GM21723 (cell line): ENCODE results near the gene CPB1.
A peak's percentile ranks its signal among the peaks of the same experiment; 100 is the strongest.

Experiments
- ATAC-seq: cut with Tn5 transposase; IDR thresholded peaks from one replicate; pipeline ENCODE4 v1.9.1; 2021; ENCODE audit warnings: mild to moderate bottlenecking, moderate library complexity; ENCODE audit not compliant: unreplicated experiment

CPB1 gene

DNA sequence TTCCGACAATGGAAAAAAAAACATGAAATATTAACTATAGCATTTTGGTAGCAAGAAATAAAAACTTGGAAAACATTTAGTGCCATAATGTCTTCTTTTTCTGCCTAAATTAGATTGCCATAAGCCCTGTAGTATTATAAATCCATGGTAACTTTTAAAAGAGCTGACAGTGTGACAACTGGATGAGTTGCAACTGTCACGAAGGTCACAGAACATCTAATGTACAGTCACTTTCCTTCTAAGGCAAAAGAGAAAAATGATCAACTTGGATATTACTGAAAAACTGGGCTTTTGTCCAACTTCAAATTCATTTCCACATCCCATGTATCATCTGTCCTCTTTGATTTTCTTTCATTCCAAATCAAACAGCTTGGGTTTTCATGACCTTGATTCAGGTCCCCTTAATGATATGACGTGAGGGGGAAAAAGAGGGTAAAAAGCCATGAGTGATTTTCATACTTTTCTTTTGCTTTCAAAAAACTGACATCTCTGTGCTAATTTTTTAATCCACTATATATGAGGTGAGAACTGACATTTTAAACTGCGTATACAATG is 602 bp downstream of the CPB1 start:
- no peak for ATAC-seq

DNA sequence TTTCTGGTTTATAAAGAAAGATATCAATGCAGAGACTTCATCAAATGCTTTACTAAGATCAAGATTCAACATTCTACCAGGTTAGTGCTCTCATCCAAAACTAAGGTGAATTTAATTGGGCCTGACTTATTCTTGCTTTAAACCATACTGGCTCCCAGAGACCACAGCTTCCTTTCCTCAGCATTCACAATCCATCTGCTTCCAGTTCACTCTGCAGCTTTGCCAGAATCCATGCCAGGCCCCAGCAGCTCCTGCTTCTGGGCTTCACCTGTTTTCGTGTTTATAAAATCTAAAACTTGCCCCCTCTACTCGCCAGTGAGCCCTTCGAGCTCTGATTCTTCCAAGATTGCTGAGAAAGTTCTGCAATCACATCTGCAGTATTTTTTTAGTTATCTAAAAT is 2.3 kb downstream of the CPB1 start:
- ATAC-seq, result no peak

DNA sequence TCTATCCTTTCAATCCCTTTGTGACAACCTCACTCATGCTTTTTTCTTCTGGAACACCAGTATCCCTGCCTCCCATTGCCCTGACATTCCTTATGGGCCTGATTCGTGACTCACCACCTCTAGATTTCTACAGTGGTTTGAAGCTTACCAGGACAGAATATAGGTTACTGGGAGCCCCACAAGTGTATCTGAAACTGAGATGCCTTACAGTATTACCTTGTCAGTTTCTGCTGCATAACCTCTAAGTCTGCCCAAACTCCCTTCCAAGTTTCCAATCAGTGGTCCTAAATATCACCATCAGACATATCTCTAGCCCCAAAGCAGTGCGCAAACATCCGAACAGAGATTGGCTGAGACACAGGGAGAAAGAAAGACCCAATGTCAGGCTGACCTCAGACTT is 5.6 kb downstream of the CPB1 start:
- no peak for ATAC-seq

DNA sequence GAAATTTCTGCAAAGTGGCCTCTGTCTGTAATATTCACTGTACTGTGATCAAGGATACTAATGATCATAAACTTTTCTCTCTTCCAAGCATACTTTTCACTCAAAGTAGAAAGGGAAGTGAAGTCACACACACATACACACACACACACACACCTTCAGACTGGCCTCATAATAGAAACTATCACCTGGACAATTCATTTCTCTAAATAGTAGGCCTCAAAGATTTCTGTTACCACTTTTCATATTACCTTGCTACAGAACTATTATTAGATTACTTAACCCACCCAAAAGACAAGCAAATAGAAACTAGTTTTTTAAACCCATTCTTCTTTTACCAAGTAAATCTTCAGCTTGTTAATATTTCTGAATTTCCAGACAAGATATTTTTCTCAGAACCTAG is 12.2 kb downstream of the CPB1 start:
- ATAC-seq, result peak; percentile 83

DNA sequence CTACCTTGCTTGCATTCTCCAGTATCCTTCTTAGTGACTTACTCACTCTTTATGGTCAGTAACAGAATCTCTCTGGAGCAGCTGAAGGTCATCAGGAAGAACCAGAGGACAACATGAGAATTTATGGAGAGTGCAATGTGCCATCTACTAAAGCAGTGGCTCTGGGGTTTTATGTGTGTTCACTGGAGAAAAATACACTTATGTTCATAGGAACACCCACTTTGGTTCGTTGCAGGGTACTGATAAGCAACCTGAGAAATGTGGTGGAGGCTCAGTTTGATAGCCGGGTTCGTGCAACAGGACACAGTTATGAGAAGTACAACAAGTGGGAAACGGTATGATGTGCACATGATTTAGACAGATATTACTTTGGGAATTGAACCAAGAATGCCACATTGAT is 12.8 kb downstream of the CPB1 start:
- no peak for ATAC-seq

DNA sequence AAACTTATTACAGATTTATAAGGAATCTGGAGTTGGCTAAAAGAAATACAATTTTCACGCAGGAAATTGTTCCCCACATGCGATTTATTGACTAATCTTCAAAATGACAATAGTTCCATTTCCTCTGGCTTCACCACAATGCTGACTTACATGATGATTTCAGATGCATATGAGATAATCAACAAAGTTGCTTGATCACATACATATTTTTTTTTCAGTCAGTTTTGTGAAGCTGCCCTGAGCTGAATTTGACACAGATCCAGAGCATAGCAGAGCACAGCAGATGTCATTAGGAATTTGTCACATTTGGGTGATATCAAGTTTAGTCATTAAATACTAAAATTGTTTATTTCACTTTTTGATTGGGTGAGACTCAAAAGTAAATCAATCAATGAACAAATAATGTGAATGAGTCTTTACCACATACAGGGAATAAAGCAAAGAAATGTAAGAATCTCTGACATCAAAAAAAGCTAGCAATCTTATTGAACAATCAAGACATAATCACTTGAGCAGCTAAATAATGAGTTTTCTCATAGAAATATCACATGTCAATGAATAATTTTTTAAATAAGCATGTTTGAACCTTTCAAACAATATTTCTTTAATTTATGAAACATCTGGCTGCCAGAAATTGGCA is 18.3 kb downstream of the CPB1 start:
- ATAC-seq, result no peak

DNA sequence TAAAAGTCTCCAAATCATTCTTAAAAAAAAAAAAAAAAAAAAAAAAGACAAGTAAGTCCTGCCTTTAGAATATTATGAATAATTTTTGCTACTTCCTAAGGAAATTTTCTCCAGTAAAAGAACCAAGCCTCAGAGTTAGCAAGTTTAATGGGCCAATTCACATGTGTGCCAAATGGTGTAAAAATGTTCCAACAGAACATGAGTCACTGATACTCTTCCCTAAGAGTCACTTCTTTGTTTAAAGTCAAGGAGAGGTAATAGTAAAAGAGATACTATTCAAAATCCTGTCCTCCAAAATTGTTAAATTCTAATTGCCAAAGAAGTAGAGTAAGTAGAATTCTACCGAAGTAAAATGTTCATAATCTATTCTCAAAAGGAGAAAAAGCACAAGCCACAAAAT is 19.7 kb downstream of the CPB1 start:
- ATAC-seq, result no peak

DNA sequence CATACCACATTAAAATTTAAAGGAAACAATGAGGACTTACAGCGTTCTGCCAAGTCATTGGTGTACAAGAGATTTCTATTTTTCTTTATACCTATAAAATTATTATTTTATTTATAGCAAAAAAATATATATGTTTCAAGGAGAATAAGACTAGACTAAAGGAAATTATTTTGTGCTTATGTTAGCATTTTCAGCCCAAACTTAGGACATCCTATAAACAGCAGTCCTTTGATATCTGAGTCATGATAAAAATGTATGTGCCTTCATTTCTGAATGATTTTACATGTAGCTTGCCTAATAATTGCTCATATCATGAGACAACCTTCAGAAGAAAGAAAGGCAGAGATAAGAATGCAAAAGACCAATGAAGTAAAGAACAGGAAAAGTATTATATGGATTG is 20.8 kb downstream of the CPB1 start:
- no peak for ATAC-seq

DNA sequence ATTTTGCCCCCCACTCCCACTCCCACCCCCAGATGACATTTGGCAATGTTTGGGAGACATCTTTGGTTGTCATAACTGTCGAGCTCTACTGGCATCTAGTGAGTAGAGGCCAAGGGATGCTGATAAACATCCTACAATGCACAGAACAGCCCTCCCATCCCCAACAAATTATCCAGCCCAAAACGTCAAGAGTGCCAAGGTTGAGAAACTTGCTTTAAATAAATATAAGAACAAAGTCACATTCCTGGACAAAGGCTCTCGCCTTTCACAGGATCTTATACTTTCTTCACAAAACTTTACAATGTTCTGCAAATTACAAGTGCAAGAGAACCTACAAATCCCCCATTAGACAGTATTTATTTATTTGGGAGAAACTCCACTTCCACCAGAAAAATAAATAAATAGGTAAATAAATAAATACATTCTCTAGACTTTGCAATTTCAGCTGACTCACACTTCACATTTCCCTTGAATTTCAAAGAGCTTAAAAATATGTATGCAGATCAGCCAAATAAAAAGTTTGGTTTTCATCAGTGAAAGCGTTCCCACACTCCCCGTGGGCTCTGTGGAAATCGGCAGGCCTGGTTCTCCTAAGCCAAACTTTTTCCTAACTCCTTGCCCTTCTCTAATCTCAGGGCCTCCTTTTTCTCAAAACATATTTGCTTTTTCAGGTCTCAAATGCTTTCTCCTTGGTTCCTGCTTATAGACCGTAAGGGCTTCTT is 24.8 kb downstream of the CPB1 start:
- no peak for ATAC-seq

DNA sequence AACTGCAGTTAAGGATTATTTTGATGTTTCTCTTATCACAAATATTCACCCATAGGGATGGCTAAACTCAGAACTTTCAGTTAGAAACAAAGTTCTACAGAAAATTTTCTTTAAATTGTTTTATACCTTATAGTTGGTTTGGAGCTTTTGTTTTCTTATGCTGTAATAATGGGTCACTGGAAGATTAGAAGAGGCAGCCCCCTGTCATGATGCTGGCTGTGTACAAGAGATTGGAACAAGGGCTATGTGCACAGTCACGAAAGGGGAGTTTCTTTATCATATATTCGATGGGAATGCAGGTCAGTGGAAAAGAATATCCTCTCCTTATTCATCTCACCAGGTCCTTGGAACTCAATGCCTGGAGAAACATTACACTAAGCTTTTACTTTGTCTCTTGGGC is 25.5 kb downstream of the CPB1 start:
- no peak for ATAC-seq

DNA sequence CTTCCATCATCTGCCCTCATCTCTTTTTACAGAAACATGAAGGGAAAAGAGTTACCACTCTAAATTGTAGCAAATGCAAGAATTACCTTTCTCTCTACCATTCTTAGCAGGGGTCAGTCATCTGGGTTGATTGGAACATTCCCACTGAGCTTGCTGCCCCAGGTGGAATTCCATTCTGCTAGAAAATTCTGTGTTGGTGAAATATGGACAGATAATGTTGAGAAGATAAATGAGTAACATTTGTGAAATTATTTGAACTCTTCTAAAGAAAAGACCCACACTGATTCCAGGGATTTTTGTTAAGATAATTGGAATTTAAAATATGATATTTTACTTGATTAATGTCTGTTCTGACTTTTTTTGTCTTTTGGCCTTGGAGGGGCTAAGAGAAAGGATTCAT is 26.4 kb downstream of the CPB1 start:
- no peak for ATAC-seq

DNA sequence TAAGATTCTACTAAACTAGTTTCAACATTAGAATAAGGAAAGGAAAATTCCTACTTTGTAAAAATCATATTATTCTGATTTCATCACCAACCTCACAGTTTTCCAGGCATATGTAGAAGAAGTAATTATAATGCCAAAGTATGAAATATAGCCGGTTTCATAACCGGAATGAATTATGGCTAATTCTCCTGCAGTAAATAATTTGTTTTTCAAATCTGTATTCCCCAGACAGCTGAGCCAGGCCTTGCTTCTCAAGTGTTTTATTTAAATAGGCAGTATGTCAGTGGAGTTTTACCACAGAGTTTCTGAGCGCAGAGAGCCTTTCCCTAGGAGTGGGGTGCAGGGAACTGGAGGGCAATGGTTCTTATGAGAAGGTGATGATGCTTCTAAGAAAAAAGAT is 28.8 kb downstream of the CPB1 start:
- ATAC-seq, result no peak

DNA sequence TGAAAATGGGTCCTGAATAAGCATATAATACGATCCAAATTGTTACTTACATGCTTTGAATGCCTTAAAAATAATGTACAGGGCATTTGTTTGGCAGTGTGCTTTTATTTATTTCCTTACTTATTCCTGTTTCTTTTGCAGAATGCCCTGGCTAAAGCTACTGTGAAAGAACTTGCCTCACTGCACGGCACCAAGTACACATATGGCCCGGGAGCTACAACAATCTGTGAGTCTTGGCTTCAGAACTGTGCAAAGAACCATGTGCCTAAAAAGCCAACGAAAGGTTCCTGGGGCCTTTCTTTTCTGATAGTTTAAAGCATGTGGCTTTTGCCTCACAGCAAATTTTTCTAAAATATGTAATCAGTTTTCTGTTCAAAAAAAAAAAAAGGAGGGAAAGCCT is 29.7 kb downstream of the CPB1 start:
- no peak for ATAC-seq

DNA sequence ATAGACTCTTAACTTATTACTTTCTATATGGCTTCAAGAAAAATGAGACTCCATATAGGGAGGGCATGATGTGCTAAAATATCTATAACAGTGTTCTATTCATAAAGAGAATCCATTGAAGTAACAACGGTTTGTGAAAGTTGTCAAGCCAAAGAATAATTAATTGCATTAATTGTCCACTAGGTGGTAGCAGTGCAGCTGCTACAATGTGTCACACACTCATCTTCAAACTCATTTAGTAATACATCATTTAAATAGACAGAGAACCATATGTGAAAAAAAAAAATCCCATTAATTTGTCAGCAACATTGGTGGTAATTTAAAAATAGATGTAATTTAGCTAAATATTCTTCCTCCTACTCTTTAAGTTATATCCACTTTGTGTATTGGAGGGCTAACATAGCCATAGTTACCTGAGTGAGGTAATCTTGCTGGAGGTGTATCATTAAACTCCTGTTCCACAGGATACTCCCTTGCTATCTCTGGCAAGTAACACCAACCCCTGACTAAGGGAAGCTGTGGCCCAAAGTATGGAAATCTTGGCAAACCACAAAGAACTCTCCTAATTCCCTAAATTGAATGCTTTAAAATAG is 33.8 kb downstream of the CPB1 start:
- ATAC-seq, result peak; percentile 86

DNA sequence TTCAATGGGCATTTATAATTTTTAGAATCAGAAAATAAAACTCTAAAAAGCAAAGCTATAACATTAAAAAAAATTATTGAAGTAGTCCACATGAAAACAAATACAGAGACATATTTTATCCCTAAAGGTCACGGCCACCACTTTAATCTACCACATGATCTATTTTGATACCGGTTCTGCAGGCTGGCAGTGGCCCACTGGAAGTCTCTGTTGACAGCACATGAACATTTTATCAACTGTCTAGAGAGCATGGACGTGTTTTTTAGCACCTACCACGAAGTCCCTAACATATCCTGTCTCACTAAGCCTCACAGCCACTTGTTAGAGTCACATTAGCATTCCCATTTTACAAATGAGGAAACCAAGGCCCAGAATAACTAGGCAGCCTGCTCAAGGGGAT is 35.7 kb downstream of the CPB1 start:
- ATAC-seq, result no peak

DNA sequence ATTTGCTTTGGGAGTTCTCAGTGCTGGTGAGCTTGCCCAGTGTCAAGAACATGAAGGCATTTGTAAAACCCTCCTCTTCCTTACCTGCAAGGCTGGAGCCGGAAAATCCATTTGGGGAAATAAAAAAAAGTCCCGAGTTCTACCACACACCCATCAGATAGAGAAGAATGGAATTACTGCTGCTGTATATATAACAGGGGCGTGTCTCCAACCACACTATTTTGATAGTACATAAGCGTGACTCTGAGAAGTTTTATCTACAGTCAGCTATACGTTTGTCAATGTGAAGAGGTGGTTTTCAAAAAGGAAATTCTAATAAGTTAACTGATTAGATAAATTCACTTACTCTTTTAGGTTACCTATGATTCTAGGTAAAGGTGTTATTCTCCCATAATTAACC is 36.2 kb downstream of the CPB1 start:
- no peak for ATAC-seq

DNA sequence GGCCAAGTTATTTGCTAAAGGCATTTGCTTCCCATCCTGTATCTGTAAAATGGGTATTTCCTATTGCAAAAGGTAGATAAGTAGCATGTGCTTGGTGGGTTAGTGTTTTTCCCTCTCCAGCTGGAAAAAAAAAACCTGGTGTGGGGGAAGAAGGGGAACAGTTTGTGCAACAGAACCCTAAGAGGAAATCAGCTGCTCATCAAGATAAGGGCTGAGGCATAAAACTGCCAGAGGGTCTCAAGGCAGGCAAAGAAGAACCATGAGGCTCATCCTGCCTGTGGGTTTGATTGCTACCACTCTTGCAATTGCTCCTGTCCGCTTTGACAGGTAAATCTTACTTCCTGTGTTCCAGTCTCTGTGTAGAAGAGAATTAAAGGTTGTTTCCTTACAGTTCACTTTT is 37.4 kb downstream of the CPB1 start, which contains the start of gene CPA3:
Gene CPA3 (plus strand): TSS at position 248 of the 400 bp plus-strand sequence. CDS start 12 bp downstream, at position 260.
- no peak for ATAC-seq

DNA sequence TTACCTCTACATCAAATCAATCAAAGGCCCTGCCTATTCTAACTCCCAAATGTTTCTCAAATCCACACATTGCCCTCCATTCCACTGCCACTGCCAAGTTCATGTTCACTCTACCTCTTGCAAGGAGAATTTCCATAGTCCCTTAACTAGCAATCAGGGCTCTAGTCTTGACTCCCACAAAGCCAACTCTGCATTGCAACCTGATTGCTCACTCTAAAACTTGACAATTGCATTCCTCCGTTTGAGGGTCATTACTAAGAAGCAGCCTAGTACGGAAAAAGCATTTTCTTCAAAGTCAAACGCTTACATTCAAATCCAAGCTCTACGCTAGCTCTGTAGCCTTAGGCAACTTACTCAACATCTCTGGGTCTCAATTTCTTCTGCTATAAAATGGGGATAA is 38.6 kb downstream of the CPB1 start:
- ATAC-seq, result no peak

DNA sequence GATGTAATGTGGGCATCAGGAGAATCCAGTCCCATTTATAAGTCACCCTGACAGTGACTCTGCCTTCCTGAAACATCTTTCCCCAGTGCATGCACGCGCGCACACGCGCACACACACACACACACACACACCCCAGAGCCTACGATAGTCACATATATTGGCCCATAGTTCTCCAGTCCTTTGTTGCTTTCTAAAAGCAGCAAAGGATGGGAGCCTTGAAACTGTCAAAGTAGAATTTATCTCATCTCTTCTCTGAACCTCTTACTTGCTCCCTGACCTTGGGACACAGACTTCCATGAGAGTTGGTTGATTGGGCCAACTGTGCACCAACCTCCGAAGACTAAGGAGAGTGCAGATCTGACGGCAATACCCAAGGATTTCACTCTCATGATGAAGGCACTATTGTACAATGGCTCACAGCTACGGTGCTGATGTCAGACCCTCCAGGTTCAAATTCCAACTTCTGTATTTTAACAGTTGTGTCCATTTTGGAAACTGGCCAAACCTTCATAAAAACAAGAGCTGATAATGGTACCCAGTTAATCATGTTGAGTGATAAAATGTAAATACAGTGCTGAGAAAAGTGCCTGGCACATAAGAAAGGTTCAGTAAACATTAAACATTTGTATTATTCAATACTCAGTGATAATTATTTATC is 45.8 kb downstream of the CPB1 start:
- ATAC-seq, result no peak

DNA sequence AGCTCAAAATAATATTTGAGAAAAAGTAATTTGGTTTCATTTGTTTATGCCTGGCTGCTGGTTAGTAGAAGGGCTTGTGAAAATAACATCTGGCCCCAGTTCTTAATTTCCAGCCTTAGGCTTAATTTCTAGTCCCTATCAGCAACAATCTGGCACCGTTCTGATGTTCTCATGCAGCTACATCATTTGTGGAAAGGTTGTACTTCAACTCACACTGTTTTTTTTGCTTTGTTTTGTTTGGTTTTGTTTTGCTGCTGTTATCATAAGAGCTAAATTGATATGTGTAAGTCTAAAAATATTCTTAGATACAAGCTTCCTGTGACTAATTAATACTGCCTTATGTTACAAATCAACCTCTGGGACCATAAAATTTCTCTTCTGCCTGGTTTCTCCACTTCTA is 46.4 kb downstream of the CPB1 start:
- no peak for ATAC-seq

DNA sequence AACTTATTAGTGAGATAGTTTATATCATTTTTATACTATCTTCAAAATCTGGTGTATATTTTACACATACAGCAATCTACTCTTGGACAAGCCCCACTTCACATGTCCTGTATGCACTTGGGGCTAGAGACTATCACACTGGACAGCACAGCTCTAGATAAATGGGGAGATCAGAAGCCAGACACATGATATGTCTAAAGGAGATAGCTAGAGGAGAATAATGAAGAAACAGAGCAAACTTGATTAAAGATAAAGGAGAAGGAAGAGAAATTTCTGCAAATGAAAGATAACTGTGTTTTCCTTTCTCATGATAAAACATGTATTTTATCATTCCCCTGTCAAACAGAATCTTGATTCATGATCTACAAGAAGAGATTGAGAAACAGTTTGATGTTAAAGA is 50.5 kb downstream of the CPB1 start:
- ATAC-seq, result no peak

DNA sequence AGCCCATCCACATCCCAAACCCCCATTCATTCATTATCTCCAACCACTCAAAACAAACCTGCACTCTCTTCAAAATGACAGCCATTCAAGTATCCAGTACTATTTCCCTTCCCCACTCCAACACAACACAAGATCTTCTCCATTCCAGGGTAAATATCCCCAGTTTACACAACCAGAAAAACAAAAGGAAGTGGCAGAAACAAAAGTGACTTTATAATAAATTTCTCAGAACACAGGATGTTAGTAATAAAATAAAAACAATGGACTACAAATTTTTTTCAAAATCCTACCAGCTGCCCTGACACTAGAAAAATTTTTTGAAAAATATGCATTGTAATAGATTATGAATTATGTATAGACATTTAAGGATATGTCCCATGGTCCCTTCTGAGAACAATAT is 51.6 kb downstream of the CPB1 start:
- ATAC-seq, result no peak
